GM18870 (cell line): ENCODE results near the gene ALPG.
"Not testable (repeated sequence)": the region's sequence is repeated elsewhere in the genome, so short reads cannot be mapped to it uniquely, and the experiment has no call there.

Experiments used
- ATAC-seq: cut with Tn5 transposase; IDR thresholded peaks from one replicate; pipeline ENCODE4 v1.9.1; 2021; ENCODE audit warnings: moderate library complexity; ENCODE audit not compliant: unreplicated experiment

The ALPG gene

GRCh38 chr2:232438951-232439757, 32.5 kb downstream of the ALPG start:
- ATAC-seq = no peak

GRCh38 chr2:232439758-232440135, 33.1 kb downstream of the ALPG start:
- no peak for ATAC-seq

- peak; percentile 67 for ATAC-seq
Observed at GRCh38 chr2:232440220-232441018, 33.8 kb downstream of the ALPG start.

- ATAC-seq = no peak
Observed at GRCh38 chr2:232441147-232441651, 34.6 kb downstream of the ALPG start.

- not testable (repeated sequence) for ATAC-seq
Observed at GRCh38 chr2:232441922-232442321, 35.3 kb downstream of the ALPG start.

- not testable (repeated sequence) for ATAC-seq
Observed at GRCh38 chr2:232442431-232442830, 35.8 kb downstream of the ALPG start.

GRCh38 chr2:232443047-232443446, 36.4 kb downstream of the ALPG start:
- ATAC-seq = not testable (repeated sequence)

- not testable (repeated sequence) for ATAC-seq
Observed at GRCh38 chr2:232443669-232444408, 37.2 kb downstream of the ALPG start.

GRCh38 chr2:232444409-232445148, 37.9 kb downstream of the ALPG start:
- ATAC-seq = no peak

GRCh38 chr2:232445149-232445885, 38.7 kb downstream of the ALPG start:
- not testable (repeated sequence) for ATAC-seq

GRCh38 chr2:232446266-232446777, 39.7 kb downstream of the ALPG start:
- not testable (repeated sequence) for ATAC-seq

GRCh38 chr2:232447091-232447620, 40.5 kb downstream of the ALPG start:
- no peak for ATAC-seq

- no peak for ATAC-seq
Observed at GRCh38 chr2:232447638-232448303, 41.1 kb downstream of the ALPG start.

GRCh38 chr2:232448304-232448690, 41.7 kb downstream of the ALPG start:
- no peak for ATAC-seq

- no peak for ATAC-seq
Observed at GRCh38 chr2:232449964-232450363, 43.3 kb downstream of the ALPG start.

GRCh38 chr2:232451645-232452044, 45.0 kb downstream of the ALPG start:
- not testable (repeated sequence) for ATAC-seq

GRCh38 chr2:232454630-232455029, 48.0 kb downstream of the ALPG start:
- ATAC-seq = no peak

- no peak for ATAC-seq
Observed at GRCh38 chr2:232455426-232456255, 49.0 kb downstream of the ALPG start, which contains the start of gene ALPI. Gene ALPI (plus strand): TSS chr2:232456153. CDS start chr2:232456200, 47 bp downstream.
